ENCODE data around the gene FAM13C.

Gene FAM13C

DNA sequence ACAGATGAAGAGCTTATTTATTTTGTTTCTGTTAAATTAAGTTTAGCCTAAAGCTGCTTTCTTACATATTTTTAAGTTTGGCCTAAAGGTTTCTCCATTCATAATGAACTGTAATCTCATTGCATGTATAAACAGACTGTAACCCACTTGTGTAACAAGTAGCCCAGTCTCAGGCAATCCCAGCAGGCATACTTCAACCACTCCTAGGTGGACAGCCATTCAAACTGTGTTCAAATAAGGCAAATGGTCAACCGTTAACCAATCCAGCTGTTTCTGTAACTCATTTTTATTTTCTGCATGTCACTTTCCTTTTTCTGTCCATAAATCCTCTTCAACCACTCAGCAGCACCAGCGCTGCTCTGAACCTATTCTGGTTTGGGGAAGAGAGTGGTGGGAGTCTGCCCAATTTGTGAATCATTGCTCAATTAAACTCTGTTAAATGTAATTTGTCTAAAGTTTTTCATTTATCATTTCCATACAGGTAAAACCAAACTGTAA is 150.0 kb downstream of the FAM13C start:
- TF ChIP-seq CTCF (IDR thresholded peaks at IDR 0.05; ENCODE audit: low read depth, low read length), result no peak
- no peak overlapping the region for H3K4me3 ChIP-seq (ENCODE audit: low read depth, low read length)

DNA sequence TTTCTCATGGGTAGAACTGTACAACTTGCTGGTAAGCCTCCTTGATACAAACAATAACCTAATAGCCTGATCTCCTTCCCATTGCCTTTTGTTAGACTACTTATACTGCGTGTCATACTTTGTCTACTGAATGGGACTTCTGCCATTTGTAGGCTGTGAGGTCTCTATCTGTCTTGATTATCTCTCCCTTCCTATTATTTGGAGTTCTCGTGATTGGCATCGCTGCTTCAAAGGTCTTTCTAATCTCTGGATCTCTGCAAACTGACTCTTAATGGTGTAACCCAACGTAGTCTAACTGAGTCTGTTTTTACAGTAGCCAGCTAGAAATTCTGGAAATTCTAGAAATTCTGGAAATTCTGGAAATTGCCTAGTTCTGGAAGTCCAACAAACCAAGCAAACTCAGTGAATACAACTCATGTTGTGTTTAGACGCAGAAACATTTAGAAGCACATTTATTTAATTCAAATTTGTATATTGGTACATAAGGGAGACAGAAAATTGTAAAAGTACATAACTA is 156.1 kb downstream of the FAM13C start:
- H3K4me3 ChIP-seq (ENCODE audit: low read depth, low read length), result no peak overlapping the region
- no peak for TF ChIP-seq CTCF (IDR thresholded peaks at IDR 0.05; ENCODE audit: low read depth, low read length)
